T-cell (primary cell): ENCODE data around the gene APMAP. TPM values are rescaled to one million over a fixed set of nuclear protein-coding genes. Genes with fewer than 3 reads are reported as not detected.

Source experiments
- ATAC-seq, 4 experiments: fragments of 200-7000 bp in 3 of 4; fragments of 150-1000 bp in 1 of 4; cut with Tn5 transposase; replicated peaks in 1 of 4; 1 replicate in 3 of 4; 2 replicates in 1 of 4; pipeline ENCODE4 v1.10.0; 2021; ENCODE audit warnings: moderate library complexity in 3 of 4, mild to moderate bottlenecking in 2 of 4, moderate number of reproducible peaks in 1 of 4
- CTCF ChIA-PET, 2 donors: fragments of 300-600 bp; sonication (Branson Sonifier 250); formaldehyde crosslinking; loops; one replicate each; lab custom pipeline; 2022; ENCODE audit warnings: antibody characterized with exemption in 2 of 2; lab: Charles Lee
- POLR2A ChIA-PET, 2 donors: fragments of 300-600 bp; sonication (Branson Sonifier 250); formaldehyde crosslinking; loops; one replicate each; lab custom pipeline; 2022; ENCODE audit warnings: antibody characterized with exemption in 2 of 2; lab: Charles Lee
- DNase-seq, 35 experiments: peaks; one replicate each; pipeline versions ENCODE4 v3.0.0 to v3.0.0-alpha.2; 2013 to 2023
- H3K27ac ChIP-seq: one replicate; pipeline ENCODE4 v1.5.1; 2013; ENCODE audit warnings: low read length
- H3K27me3 ChIP-seq, 2 experiments: replicated peaks in 1 of 2; 1 replicate in 1 of 2; 2 replicates in 1 of 2; pipeline versions ENCODE4 v1.6.1 to v1.7.0; 2013; ENCODE audit warnings: low read length in 1 of 2, mixed read lengths in 1 of 2; ENCODE audit not compliant: control insufficient read depth in 2 of 2, insufficient read depth in 2 of 2; ENCODE audit errors: extremely low read depth in 1 of 2
- H3K36me3 ChIP-seq, 2 donors: 1 replicate in 1 of 2; 2 replicates in 1 of 2; pipeline versions ENCODE4 v1.6.1 to v1.7.0; 2013; ENCODE audit warnings: low read length in 1 of 2; ENCODE audit not compliant: control insufficient read depth in 2 of 2, insufficient read depth in 1 of 2; ENCODE audit errors: extremely low read depth in 1 of 2
- H3K4me1 ChIP-seq, 2 experiments: 1 replicate in 1 of 2; 2 replicates in 1 of 2; pipeline versions ENCODE4 v1.6.1 to v1.7.0; 2013; ENCODE audit warnings: low read length in 2 of 2, mixed read lengths in 1 of 2; ENCODE audit not compliant: insufficient read depth in 2 of 2, control insufficient read depth in 1 of 2; ENCODE audit errors: extremely low read depth in 1 of 2
- H3K4me3 ChIP-seq, 2 donors: 1 replicate in 1 of 2; 2 replicates in 1 of 2; pipeline versions ENCODE4 v1.5.1 to v1.7.0; 2013; ENCODE audit warnings: mild to moderate bottlenecking in 2 of 2, low read length in 1 of 2, moderate library complexity in 1 of 2; ENCODE audit not compliant: control insufficient read depth in 1 of 2; ENCODE audit errors: extremely low read depth in 1 of 2
- H3K9me3 ChIP-seq: 2 replicates; pipeline ENCODE4 v1.7.0; 2013
- H3K27ac Mint-ChIP-seq, 2 donors: one replicate each; pipeline ENCODE4 v1.8.0; 2020 to 2021; ENCODE audit warnings: mild to moderate bottlenecking in 2 of 2, mixed read lengths in 2 of 2
- H3K27me3 Mint-ChIP-seq, 2 donors: one replicate each; pipeline ENCODE4 v1.8.0; 2021 to 2022; ENCODE audit warnings: mixed read lengths in 2 of 2
- H3K36me3 Mint-ChIP-seq: one replicate; pipeline ENCODE4 v1.8.0; 2021; ENCODE audit warnings: mixed read lengths
- H3K4me1 Mint-ChIP-seq, 3 donors: one replicate each; pipeline ENCODE4 v1.8.0; 2020 to 2022; ENCODE audit warnings: mixed read lengths in 3 of 3, mild to moderate bottlenecking in 1 of 3
- H3K4me3 Mint-ChIP-seq, 3 donors: one replicate each; pipeline ENCODE4 v1.8.0; 2020 to 2022; ENCODE audit warnings: mild to moderate bottlenecking in 3 of 3, mixed read lengths in 3 of 3, moderate library complexity in 3 of 3
- H3K9me3 Mint-ChIP-seq, 3 donors: one replicate each; pipeline ENCODE4 v1.8.0; 2020 to 2022; ENCODE audit warnings: mixed read lengths in 3 of 3
- WGBS: methylation state at CpG from one replicate; pipeline ENCODE4 v1.1.5; 2013; ENCODE audit warnings: missing lambda C conversion rate; ENCODE audit not compliant: insufficient coverage; 5-methylcytosine and 5-hydroxymethylcytosine counted together
- total RNA-seq, 35 experiments: library from RNA in 6 of 35; stranded (reverse) in 6 of 35; fragments of 120-200 nt in 1 of 35; gene quantifications; one replicate each; pipeline versions ENCODE4 v1.2.1 to v1.2.4 and lab custom pipeline; 2013 to 2026

APMAP gene
- total RNA-seq, 5 donors from 2014 or later (not counting 1 experiment from before 2014, with no cell fraction given), result 32.2 to 53.0 (median 49.8) TPM

- Histone ChIP-seq H3K4me3 (no peak overlapping the region), H3K9me3 (no peaks in the 10 kb centered on the region), H3K36me3 (peaks cover 8 to 71% of the 10 kb centered on the region in 2 donors), H3K27me3 (no peaks in the 10 kb centered on the region), H3K27ac (peak overlapping the region; percentile 10), H3K4me1 (peaks cover 0 to 54% of the 10 kb centered on the region in 2 experiments)
- POLR2A ChIA-PET, result no interaction called here
- peaks cover 1 to 8% (median 6%) of the 10 kb centered on the region in 3 donors for H3K9me3 Mint-ChIP-seq
- 47% methylated on average over 2 of the region's 4 CpGs for WGBS
- H3K36me3 Mint-ChIP-seq, result peaks cover 78% of the 10 kb centered on the region
- no peaks in the 10 kb centered on the region for H3K27me3 Mint-ChIP-seq
- H3K4me3 Mint-ChIP-seq, result peak overlapping the region in 1 of 3 donors; percentile 4
- ATAC-seq (peak in 1 of 4 experiments; percentile 12), DNase-seq (no peak)
- peaks cover 46 to 63% (median 56%) of the 10 kb centered on the region in 3 donors for H3K4me1 Mint-ChIP-seq
- H3K27ac Mint-ChIP-seq, result peak overlapping the region in 1 of 2 donors; percentile 23
- CTCF ChIA-PET, result no interaction called here
These were observed 11.3 kb downstream of the APMAP start for GRCh38 chr20:24981282-24981681.

- DNase-seq, result no peak
- Mint-ChIP-seq H3K36me3 (peaks cover 84% of the 10 kb centered on the region), H3K27ac (no peak overlapping the region), H3K4me3 (peak overlapping the region in 1 of 3 donors; percentile 12), H3K27me3 (no peaks in the 10 kb centered on the region), H3K9me3 (peaks cover 4 to 16% (median 11%) of the 10 kb centered on the region in 3 donors), H3K4me1 (peaks cover 42 to 60% (median 54%) of the 10 kb centered on the region in 3 donors)
- peaks cover 0 to 46% of the 10 kb centered on the region in 2 experiments for H3K4me1 ChIP-seq
- H3K27me3 ChIP-seq, result no peaks in the 10 kb centered on the region
- no peak for ATAC-seq
- no peak overlapping the region for H3K4me3 ChIP-seq
- 92% methylated on average over 28 of the region's 34 CpGs for WGBS
- H3K9me3 ChIP-seq, result no peaks in the 10 kb centered on the region
- peaks cover 8 to 71% of the 10 kb centered on the region in 2 donors for H3K36me3 ChIP-seq
- H3K27ac ChIP-seq, result no peak overlapping the region
- ChIA-PET POLR2A (interaction anchor here (0.6 to 0.8 kb wide), 2 partner anchors 26 to 32 kb away, joined by 3 read pairs; no protein-coding TSS in a partner anchor), CTCF (no interaction called here)
These were observed 12.1 kb downstream of the APMAP start for GRCh38 chr20:24980291-24981053.

- Mint-ChIP-seq H3K9me3 (peaks cover 4 to 19% (median 13%) of the 10 kb centered on the region in 3 donors), H3K4me1 (peaks cover 30 to 52% (median 44%) of the 10 kb centered on the region in 3 donors), H3K4me3 (peak overlapping the region in 1 of 3 donors; percentile 12), H3K27ac (peak overlapping the region in 1 of 2 donors; percentile 28), H3K27me3 (no peaks in the 10 kb centered on the region), H3K36me3 (peaks cover 91% of the 10 kb centered on the region)
- ChIA-PET POLR2A (interaction anchor here in 1 of 2 donors (0.6 kb wide), 1 partner anchor 18 kb away, joined by 3 read pairs; no protein-coding TSS in a partner anchor), CTCF (no interaction called here)
- Histone ChIP-seq H3K4me3 (no peak overlapping the region), H3K9me3 (no peaks in the 10 kb centered on the region), H3K36me3 (peaks cover 8 to 71% of the 10 kb centered on the region in 2 donors), H3K27me3 (no peaks in the 10 kb centered on the region), H3K4me1 (peaks cover 0 to 40% of the 10 kb centered on the region in 2 experiments), H3K27ac (no peak overlapping the region)
- 98% methylated on average over 14 of the region's 15 CpGs for WGBS
- DNase-seq (no peak), ATAC-seq (no peak)
These were observed 13.3 kb downstream of the APMAP start for GRCh38 chr20:24979036-24979960.

GRCh38 chr20:24978513-24978912 is 14.0 kb downstream of the APMAP start:
- ATAC-seq (no peak), DNase-seq (no peak)
- H3K27ac ChIP-seq, result no peak overlapping the region
- ChIA-PET POLR2A (interaction anchor here in 1 of 2 donors (0.6 to 1.2 kb wide), 2 partner anchors 17 to 23 kb away, joined by 3 read pairs; no protein-coding TSS in a partner anchor), CTCF (interaction anchor here in 1 of 2 donors (0.7 kb wide), 1 partner anchor 1041 kb away, joined by 3 read pairs; no protein-coding TSS in a partner anchor)
- peaks cover 4 to 19% (median 13%) of the 10 kb centered on the region in 3 donors for H3K9me3 Mint-ChIP-seq
- no peaks in the 10 kb centered on the region for H3K27me3 ChIP-seq
- peaks cover 8 to 72% of the 10 kb centered on the region in 2 donors for H3K36me3 ChIP-seq
- no peak overlapping the region for H3K27ac Mint-ChIP-seq
- no peak overlapping the region for H3K4me3 ChIP-seq
- H3K36me3 Mint-ChIP-seq, result peaks cover 90% of the 10 kb centered on the region
- H3K4me1 Mint-ChIP-seq, result peaks cover 27 to 49% (median 39%) of the 10 kb centered on the region in 3 donors
- H3K4me1 ChIP-seq, result peaks cover 0 to 40% of the 10 kb centered on the region in 2 experiments
- H3K27me3 Mint-ChIP-seq, result no peaks in the 10 kb centered on the region
- WGBS, result 85% methylated on average over 5 of the region's 8 CpGs
- H3K4me3 Mint-ChIP-seq, result no peak overlapping the region
- H3K9me3 ChIP-seq, result no peaks in the 10 kb centered on the region

- H3K27me3 Mint-ChIP-seq, result no peaks in the 10 kb centered on the region
- no peak overlapping the region for H3K4me3 ChIP-seq
- no peaks in the 10 kb centered on the region for H3K27me3 ChIP-seq
- H3K4me1 Mint-ChIP-seq, result peaks cover 27 to 45% (median 35%) of the 10 kb centered on the region in 3 donors
- H3K27ac Mint-ChIP-seq, result no peak overlapping the region
- ChIA-PET CTCF (interaction anchor here in 1 of 2 donors (0.7 kb wide), 1 partner anchor 1040 kb away, joined by 3 read pairs; no protein-coding TSS in a partner anchor), POLR2A (interaction anchor here in 1 of 2 donors (1.2 kb wide), 1 partner anchor 23 kb away, joined by 3 read pairs; no protein-coding TSS in a partner anchor)
- no peak overlapping the region for H3K4me3 Mint-ChIP-seq
- peaks cover 8 to 73% of the 10 kb centered on the region in 2 donors for H3K36me3 ChIP-seq
- no peak overlapping the region for H3K27ac ChIP-seq
- no peaks in the 10 kb centered on the region for H3K9me3 ChIP-seq
- no peak for DNase-seq
- H3K36me3 Mint-ChIP-seq, result peaks cover 90% of the 10 kb centered on the region
- H3K4me1 ChIP-seq, result peaks cover 0 to 39% of the 10 kb centered on the region in 2 experiments
- ATAC-seq, result no peak
- 100% methylated on average over 2 of the region's 3 CpGs for whole genome bisulfite sequencing
- peaks cover 4 to 19% (median 13%) of the 10 kb centered on the region in 3 donors for H3K9me3 Mint-ChIP-seq
These were observed 14.8 kb downstream of the APMAP start for GRCh38 chr20:24977797-24978196.
